ENCODE measurements around the gene MPZL1.

GRCh38 chr1:167673265-167673664 is 48.5 kb upstream of the MPZL1 start:
- TF ChIP-seq, protein P1, sequence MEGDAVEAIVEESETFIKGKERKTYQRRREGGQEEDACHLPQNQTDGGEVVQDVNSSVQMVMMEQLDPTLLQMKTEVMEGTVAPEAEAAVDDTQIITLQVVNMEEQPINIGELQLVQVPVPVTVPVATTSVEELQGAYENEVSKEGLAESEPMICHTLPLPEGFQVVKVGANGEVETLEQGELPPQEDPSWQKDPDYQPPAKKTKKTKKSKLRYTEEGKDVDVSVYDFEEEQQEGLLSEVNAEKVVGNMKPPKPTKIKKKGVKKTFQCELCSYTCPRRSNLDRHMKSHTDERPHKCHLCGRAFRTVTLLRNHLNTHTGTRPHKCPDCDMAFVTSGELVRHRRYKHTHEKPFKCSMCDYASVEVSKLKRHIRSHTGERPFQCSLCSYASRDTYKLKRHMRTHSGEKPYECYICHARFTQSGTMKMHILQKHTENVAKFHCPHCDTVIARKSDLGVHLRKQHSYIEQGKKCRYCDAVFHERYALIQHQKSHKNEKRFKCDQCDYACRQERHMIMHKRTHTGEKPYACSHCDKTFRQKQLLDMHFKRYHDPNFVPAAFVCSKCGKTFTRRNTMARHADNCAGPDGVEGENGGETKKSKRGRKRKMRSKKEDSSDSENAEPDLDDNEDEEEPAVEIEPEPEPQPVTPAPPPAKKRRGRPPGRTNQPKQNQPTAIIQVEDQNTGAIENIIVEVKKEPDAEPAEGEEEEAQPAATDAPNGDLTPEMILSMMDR (IDR thresholded peaks at IDR 0.05; ENCODE audit: low read depth, low read length, poor library complexity, severe bottlenecking) = no peak
- no peak for TF ChIP-seq EZH2phosphoT487 (IDR thresholded peaks at IDR 0.05; ENCODE audit: borderline replicate concordance, low read length)

All from DOHH2 (cell line).